Chondrocyte (in vitro differentiated cells): ENCODE measurements around the gene FRMPD4. TPM values are rescaled to one million over a fixed set of nuclear protein-coding genes. Genes with fewer than 3 reads are reported as not detected.
"Not testable (repeated sequence)": the region's sequence is repeated elsewhere in the genome, so short reads cannot be mapped to it uniquely, and the experiment has no call there.

Experiments
- DNase-seq: peaks from one replicate; pipeline ENCODE4 v3.0.0; 2021; ENCODE audit warnings: mixed read lengths, low spot score
- H3K27ac Mint-ChIP-seq: one replicate; pipeline ENCODE4 v1.8.0; 2021; ENCODE audit warnings: mild to moderate bottlenecking, moderate library complexity, mixed read lengths; ENCODE audit not compliant: unreplicated experiment
- H3K27me3 Mint-ChIP-seq: 2 replicates; pipeline ENCODE4 v1.8.0; 2021; ENCODE audit warnings: low read depth, mixed read lengths
- H3K36me3 Mint-ChIP-seq: 2 replicates; pipeline ENCODE4 v1.8.0; 2021; ENCODE audit warnings: low read depth, mixed read lengths
- H3K4me1 Mint-ChIP-seq: 2 replicates; pipeline ENCODE4 v1.8.0; 2021; ENCODE audit warnings: low read depth, mild to moderate bottlenecking, mixed read lengths
- H3K4me3 Mint-ChIP-seq: one replicate; pipeline ENCODE4 v1.8.0; 2021; ENCODE audit warnings: mild to moderate bottlenecking, moderate library complexity, mixed read lengths; ENCODE audit not compliant: unreplicated experiment
- H3K9me3 Mint-ChIP-seq: 2 replicates; pipeline ENCODE4 v1.8.0; 2021; ENCODE audit warnings: low read depth, mixed read lengths
- CTCF ChIP-seq: fragments of 200-600 bp; sonication (generic); IDR thresholded peaks from 2 replicates; pipeline ENCODE4 v1.5.0; 2021; ENCODE audit warnings: antibody characterized with exemption, mild to moderate bottlenecking, moderate library complexity
- total RNA-seq: library from RNA; stranded (reverse); gene quantifications from 3 replicates; pipeline ENCODE4 v1.2.1, GENCODE V29; 2021

The FRMPD4 gene
- total RNA-seq, 1 donor from 2014 or later, result 0.10 TPM

DNA sequence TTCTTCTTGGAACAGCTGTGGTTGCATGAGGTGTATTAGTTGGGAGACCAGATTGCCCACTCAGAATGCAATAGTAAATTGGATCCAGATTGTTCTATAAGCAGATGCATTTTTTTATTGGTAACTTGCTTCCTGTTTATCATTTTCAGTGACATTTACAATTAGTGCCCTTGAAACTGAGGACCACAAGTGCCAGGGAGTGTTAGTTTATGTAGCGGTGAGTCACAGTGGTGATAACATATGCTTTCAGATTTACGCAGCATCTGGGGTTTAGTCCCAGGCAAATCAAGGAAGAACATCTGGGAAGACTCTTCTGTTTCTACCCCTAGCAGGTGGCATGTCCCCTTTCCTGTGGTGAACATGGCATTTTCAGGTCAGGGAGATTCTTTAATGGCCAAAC lies 24.1 kb downstream of the FRMPD4 start:
- H3K4me1 Mint-ChIP-seq, result no peaks in the 10 kb centered on the region
- no peak for TF ChIP-seq CTCF
- H3K36me3 Mint-ChIP-seq, result no peaks in the 10 kb centered on the region
- H3K4me3 Mint-ChIP-seq, result no peak overlapping the region
- H3K9me3 Mint-ChIP-seq, result peaks cover 3% of the 10 kb centered on the region
- H3K27me3 Mint-ChIP-seq, result no peaks in the 10 kb centered on the region
- H3K27ac Mint-ChIP-seq, result no peak overlapping the region
- no peak for DNase-seq

DNA sequence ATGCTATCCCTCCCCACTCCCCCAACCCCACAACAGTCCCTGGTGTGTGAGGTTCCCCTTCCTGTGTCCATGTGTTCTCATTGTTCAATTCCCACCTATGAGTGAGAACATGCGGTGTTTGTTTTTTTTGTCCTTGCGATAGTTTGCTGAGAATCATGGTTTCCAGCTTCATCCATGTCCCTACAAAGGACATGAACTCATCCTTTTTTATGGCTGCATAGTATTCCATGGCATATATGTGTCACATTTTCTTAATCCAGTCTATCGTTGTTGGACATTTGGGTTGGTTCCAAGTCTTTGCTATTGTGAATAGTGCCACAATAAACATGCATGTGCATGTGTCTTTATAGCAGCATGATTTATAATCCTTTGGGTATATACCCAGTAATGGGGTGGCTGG lies 25.9 kb downstream of the FRMPD4 start:
- DNase-seq, H3K27me3 Mint-ChIP-seq, H3K36me3 Mint-ChIP-seq, H3K27ac Mint-ChIP-seq, H3K9me3 Mint-ChIP-seq, H3K4me3 Mint-ChIP-seq, H3K4me1 Mint-ChIP-seq: not testable (repeated sequence)

- H3K27me3 Mint-ChIP-seq, result no peaks in the 10 kb centered on the region
- no peaks in the 10 kb centered on the region for H3K4me1 Mint-ChIP-seq
- H3K4me3 Mint-ChIP-seq, result no peak overlapping the region
- H3K36me3 Mint-ChIP-seq, result no peaks in the 10 kb centered on the region
- H3K9me3 Mint-ChIP-seq, result peaks cover 10% of the 10 kb centered on the region
- no peak for DNase-seq
- no peak overlapping the region for H3K27ac Mint-ChIP-seq
- no peak for TF ChIP-seq CTCF
These were observed 32.5 kb downstream of the FRMPD4 start for GRCh38 chrX:12170755-12171154.

- Mint-ChIP-seq H3K27ac (no peak overlapping the region), H3K36me3 (no peaks in the 10 kb centered on the region)
These were observed 36.1 kb downstream of the FRMPD4 start for GRCh38 chrX:12174358-12174757.

GRCh38 chrX:12197030-12197429 lies 58.8 kb downstream of the FRMPD4 start:
- TF ChIP-seq CTCF, result no peak
- DNase-seq, result no peak
- H3K27me3 Mint-ChIP-seq, result no peaks in the 10 kb centered on the region
- no peaks in the 10 kb centered on the region for H3K4me1 Mint-ChIP-seq
- H3K4me3 Mint-ChIP-seq, result no peak overlapping the region
- no peak overlapping the region for H3K27ac Mint-ChIP-seq
- no peaks in the 10 kb centered on the region for H3K36me3 Mint-ChIP-seq
- peaks cover 12% of the 10 kb centered on the region for H3K9me3 Mint-ChIP-seq

More at GRCh38 chrX:12174358-12174757, 36.1 kb downstream of the FRMPD4 start:
- peaks cover 15% of the 10 kb centered on the region for H3K9me3 Mint-ChIP-seq
- H3K4me1 Mint-ChIP-seq, result no peaks in the 10 kb centered on the region
- DNase-seq, result no peak
- no peaks in the 10 kb centered on the region for H3K27me3 Mint-ChIP-seq
- TF ChIP-seq CTCF, result no peak
- H3K4me3 Mint-ChIP-seq, result no peak overlapping the region

GRCh38 chrX:12206413-12206812 lies 68.1 kb downstream of the FRMPD4 start:
- no peak overlapping the region for H3K4me3 Mint-ChIP-seq
- H3K36me3 Mint-ChIP-seq, result no peaks in the 10 kb centered on the region
- H3K27me3 Mint-ChIP-seq, result peaks cover 3% of the 10 kb centered on the region
- no peak for DNase-seq
- no peak overlapping the region for H3K27ac Mint-ChIP-seq
- peaks cover 12% of the 10 kb centered on the region for H3K9me3 Mint-ChIP-seq
- no peak for TF ChIP-seq CTCF
- no peaks in the 10 kb centered on the region for H3K4me1 Mint-ChIP-seq
